ENCODE data around the gene GPR17. TPM values are rescaled to one million over a fixed set of nuclear protein-coding genes. Genes with fewer than 3 reads are reported as not detected.

GPR17 gene
- total RNA-seq, 1 donor from 2014 or later = 0.18 TPM

DNA sequence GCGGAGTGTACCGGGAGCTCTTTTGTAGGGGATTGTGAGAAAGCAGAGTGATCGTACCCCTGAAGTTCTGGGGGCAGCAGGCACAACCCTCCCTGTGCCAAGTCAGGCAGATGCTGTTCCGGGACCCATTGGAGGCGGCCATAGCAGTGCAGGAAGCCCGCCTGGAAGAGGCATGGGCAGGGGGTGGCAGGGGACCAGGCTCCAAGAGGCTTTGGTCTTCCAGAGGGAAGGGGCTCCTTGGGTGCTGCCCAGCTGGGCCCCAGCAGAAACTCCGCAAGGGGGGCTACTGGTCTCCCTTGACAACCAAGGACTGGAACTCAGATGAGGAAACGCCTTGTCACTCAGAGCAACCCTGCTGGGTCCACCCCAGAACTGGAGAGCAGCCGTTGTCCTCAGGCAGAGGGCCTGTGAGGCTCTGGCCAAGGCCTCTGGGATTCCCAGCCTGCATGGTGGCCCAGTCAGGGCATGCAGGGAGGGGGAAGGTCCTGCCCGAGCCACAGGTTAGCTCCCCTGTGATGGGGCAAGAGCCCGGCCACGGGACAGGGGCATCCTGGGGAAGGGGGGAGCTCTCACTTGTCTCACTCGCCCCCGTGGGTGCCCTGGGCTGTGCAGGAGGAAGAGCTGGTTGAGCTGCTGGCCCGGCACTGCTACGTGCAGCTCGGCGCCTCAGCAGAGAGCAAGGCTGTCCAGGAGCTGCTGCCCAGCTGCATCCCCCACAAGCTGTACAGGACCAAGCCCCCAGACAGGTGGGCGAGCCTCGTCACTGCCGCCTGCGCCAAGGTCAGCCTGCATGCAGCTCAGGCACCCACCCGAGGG, 21.0 kb upstream of the GPR17 start:
- Histone ChIP-seq H3K4me2 (ENCODE audit: low read length) (no peak overlapping the region), H3K79me2 (ENCODE audit: insufficient read depth, low read length) (no peaks in the 10 kb centered on the region), H3K4me3 (ENCODE audit: insufficient read depth, low read depth, low read length) (no peak overlapping the region), H3K36me3 (ENCODE audit: insufficient read depth, low read length) (no peaks in the 10 kb centered on the region), H4K20me1 (ENCODE audit: insufficient read depth, low read length) (no peaks in the 10 kb centered on the region), H3K27me3 (ENCODE audit: insufficient read depth, low read length) (no peaks in the 10 kb centered on the region), H3K27ac (ENCODE audit: low read depth, low read length) (no peak overlapping the region), H3K4me1 (ENCODE audit: insufficient read depth, low read length) (peaks cover 11% of the 10 kb centered on the region), H2AFZ (ENCODE audit: low read depth, low read length) (no peak overlapping the region), H3K9me3 (ENCODE audit: insufficient read depth, low read depth, low read length) (no peaks in the 10 kb centered on the region), H3K9ac (ENCODE audit: low read length) (no peak overlapping the region)
- Mint-ChIP-seq H3K27me3 (ENCODE audit: low read depth, unreplicated experiment) (peaks cover 19% of the 10 kb centered on the region), H3K27ac (ENCODE audit: unreplicated experiment) (no peak overlapping the region), H3K36me3 (ENCODE audit: low read depth, unreplicated experiment) (peaks cover 2% of the 10 kb centered on the region), H3K4me3 (ENCODE audit: unreplicated experiment) (no peak overlapping the region), H3K4me1 (ENCODE audit: low read depth, unreplicated experiment) (peaks cover 9% of the 10 kb centered on the region), H3K9me3 (ENCODE audit: unreplicated experiment) (no peaks in the 10 kb centered on the region)
- no peak for FAIRE-seq
- DNase-seq (ENCODE audit: low read depth) = no peak
- TF ChIP-seq EZH2 (IDR thresholded peaks at IDR 0.05; ENCODE audit: insufficient read depth, low read length) (no peak), CTCF (IDR thresholded peaks at IDR 0.05; ENCODE audit: insufficient read depth, low read depth, low read length) (no peak)

GRCh38 chr2:127625572-127625951, 20.4 kb upstream of the GPR17 start:
- Histone ChIP-seq H2AFZ (ENCODE audit: low read depth, low read length) (no peak overlapping the region), H3K4me2 (ENCODE audit: low read length) (no peak overlapping the region), H3K4me3 (ENCODE audit: insufficient read depth, low read depth, low read length) (no peak overlapping the region), H3K36me3 (ENCODE audit: insufficient read depth, low read length) (no peaks in the 10 kb centered on the region), H3K9me3 (ENCODE audit: insufficient read depth, low read depth, low read length) (no peaks in the 10 kb centered on the region), H3K9ac (ENCODE audit: low read length) (no peak overlapping the region), H3K27ac (ENCODE audit: low read depth, low read length) (no peak overlapping the region), H3K79me2 (ENCODE audit: insufficient read depth, low read length) (no peaks in the 10 kb centered on the region), H3K27me3 (ENCODE audit: insufficient read depth, low read length) (no peaks in the 10 kb centered on the region), H4K20me1 (ENCODE audit: insufficient read depth, low read length) (no peaks in the 10 kb centered on the region), H3K4me1 (ENCODE audit: insufficient read depth, low read length) (peaks cover 11% of the 10 kb centered on the region)
- DNase-seq (ENCODE audit: low read depth) (no peak), FAIRE-seq (no peak)
- H3K4me1 Mint-ChIP-seq (ENCODE audit: low read depth, unreplicated experiment) = peaks cover 9% of the 10 kb centered on the region
- H3K36me3 Mint-ChIP-seq (ENCODE audit: low read depth, unreplicated experiment) = peaks cover 2% of the 10 kb centered on the region
- no peaks in the 10 kb centered on the region for H3K9me3 Mint-ChIP-seq (ENCODE audit: unreplicated experiment)
- H3K27me3 Mint-ChIP-seq (ENCODE audit: low read depth, unreplicated experiment) = peaks cover 19% of the 10 kb centered on the region
- H3K4me3 Mint-ChIP-seq (ENCODE audit: unreplicated experiment) = no peak overlapping the region
- H3K27ac Mint-ChIP-seq (ENCODE audit: unreplicated experiment) = no peak overlapping the region
- no peak for TF ChIP-seq EZH2 (IDR thresholded peaks at IDR 0.05; ENCODE audit: insufficient read depth, low read length)
- no peak for TF ChIP-seq CTCF (IDR thresholded peaks at IDR 0.05; ENCODE audit: insufficient read depth, low read depth, low read length)

DNA sequence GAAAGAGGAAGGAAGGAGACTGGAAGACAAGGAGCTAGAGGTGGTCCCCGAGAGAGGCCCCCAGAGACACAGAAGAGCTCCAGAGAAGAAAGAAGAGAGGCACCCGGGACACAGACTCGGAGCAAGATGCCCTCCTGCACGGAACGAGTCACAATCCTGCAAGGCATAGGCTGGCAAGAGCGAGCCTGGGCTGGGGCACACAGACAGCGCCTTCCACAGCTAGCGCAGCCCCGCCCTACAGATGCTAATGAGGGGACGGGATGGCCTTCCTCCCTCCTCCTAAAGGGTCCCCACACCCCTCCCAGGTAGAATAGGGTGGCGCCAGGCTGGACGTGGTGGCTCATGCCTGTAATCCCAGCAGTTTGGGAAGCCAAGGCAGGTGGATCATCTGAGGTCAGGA, 19.8 kb upstream of the GPR17 start:
- H3K4me1 Mint-ChIP-seq (ENCODE audit: low read depth, unreplicated experiment) = peaks cover 9% of the 10 kb centered on the region
- peaks cover 19% of the 10 kb centered on the region for H3K27me3 Mint-ChIP-seq (ENCODE audit: low read depth, unreplicated experiment)
- H3K4me2 ChIP-seq (ENCODE audit: low read length) = no peak overlapping the region
- H3K9me3 ChIP-seq (ENCODE audit: insufficient read depth, low read depth, low read length) = no peaks in the 10 kb centered on the region
- no peak overlapping the region for H2AFZ ChIP-seq (ENCODE audit: low read depth, low read length)
- peaks cover 2% of the 10 kb centered on the region for H3K36me3 Mint-ChIP-seq (ENCODE audit: low read depth, unreplicated experiment)
- peaks cover 11% of the 10 kb centered on the region for H3K4me1 ChIP-seq (ENCODE audit: insufficient read depth, low read length)
- DNase-seq (ENCODE audit: low read depth) (no peak), FAIRE-seq (no peak)
- no peaks in the 10 kb centered on the region for H4K20me1 ChIP-seq (ENCODE audit: insufficient read depth, low read length)
- no peak overlapping the region for H3K9ac ChIP-seq (ENCODE audit: low read length)
- no peak overlapping the region for H3K4me3 Mint-ChIP-seq (ENCODE audit: unreplicated experiment)
- no peak overlapping the region for H3K4me3 ChIP-seq (ENCODE audit: insufficient read depth, low read depth, low read length)
- TF ChIP-seq CTCF (IDR thresholded peaks at IDR 0.05; ENCODE audit: insufficient read depth, low read depth, low read length) (no peak), EZH2 (IDR thresholded peaks at IDR 0.05; ENCODE audit: insufficient read depth, low read length) (no peak)
- H3K27ac ChIP-seq (ENCODE audit: low read depth, low read length) = no peak overlapping the region
- no peaks in the 10 kb centered on the region for H3K27me3 ChIP-seq (ENCODE audit: insufficient read depth, low read length)
- H3K27ac Mint-ChIP-seq (ENCODE audit: unreplicated experiment) = no peak overlapping the region
- no peaks in the 10 kb centered on the region for H3K36me3 ChIP-seq (ENCODE audit: insufficient read depth, low read length)
- H3K9me3 Mint-ChIP-seq (ENCODE audit: unreplicated experiment) = no peaks in the 10 kb centered on the region
- H3K79me2 ChIP-seq (ENCODE audit: insufficient read depth, low read length) = no peaks in the 10 kb centered on the region

Data from astrocyte (in vitro differentiated cells and primary cell).